Sigmoid colon (tissue), 4 donors: ENCODE data around the gene ARMC10.

ENCODE experiments used
- CTCF ChIP-seq, 4 experiments: fragments of 450-650 bp in 3 of 4; fragments of 200-600 bp in 1 of 4; IDR thresholded peaks; one replicate each; pipeline ENCODE4 v1.5.1; 2016 to 2019; ENCODE audit warnings: antibody characterized with exemption in 4 of 4, mild to moderate bottlenecking in 3 of 4, moderate library complexity in 2 of 4
- EP300 ChIP-seq, 4 donors: sonication (generic); formaldehyde crosslinking; IDR thresholded peaks; one replicate each; pipeline ENCODE4 v1.6.1; 2017; ENCODE audit warnings: antibody characterized with exemption in 4 of 4
- POLR2A ChIP-seq, 2 donors: fragments of 450-650 bp; IDR thresholded peaks; one replicate each; pipeline ENCODE4 v1.6.1; 2016; ENCODE audit warnings: antibody characterized with exemption in 2 of 2, mild to moderate bottlenecking in 2 of 2, moderate library complexity in 2 of 2
- POLR2AphosphoS5 ChIP-seq, 4 donors: sonication (generic); formaldehyde crosslinking; IDR thresholded peaks; one replicate each; pipeline ENCODE4 v1.6.1; 2017; ENCODE audit warnings: antibody characterized with exemption in 4 of 4

- TF ChIP-seq CTCF (IDR thresholded peaks at IDR 0.05) (no peak), POLR2A (IDR thresholded peaks at IDR 0.05) (no peak), EP300 (IDR thresholded peaks at IDR 0.05) (no peak), POLR2AphosphoS5 (IDR thresholded peaks at IDR 0.05) (no peak)
Measured at GRCh38 chr7:103093429-103093828, 18.5 kb downstream of the ARMC10 start.
